CD4-positive, alpha-beta T cell treated with Interleukin-2 at 100 ng/mL for 4 hours (primary cell): ENCODE data around the gene THRB.
"Not testable (repeated sequence)": the region's sequence is repeated elsewhere in the genome, so short reads cannot be mapped to it uniquely, and the experiment has no call there.

Experiments used
- DNase-seq: peaks from one replicate; pipeline ENCODE4 v3.0.0-alpha.2; 2020; ENCODE audit warnings: low spot score

THRB gene

GRCh38 chr3:24096695-24097290 lies 397.9 kb downstream of the THRB start:
- DNase-seq = no peak

GRCh38 chr3:24096271-24096670 lies 398.4 kb downstream of the THRB start:
- no peak for DNase-seq

- not testable (repeated sequence) for DNase-seq
These were observed 399.8 kb downstream of the THRB start for GRCh38 chr3:24094818-24095217.

- no peak for DNase-seq
These were observed 405.9 kb downstream of the THRB start for GRCh38 chr3:24088782-24089181.

- DNase-seq = no peak
These were observed 407.2 kb downstream of the THRB start for GRCh38 chr3:24087469-24087868.

GRCh38 chr3:24086617-24087404 lies 407.8 kb downstream of the THRB start:
- DNase-seq = no peak

- no peak for DNase-seq
These were observed 408.4 kb downstream of the THRB start for GRCh38 chr3:24086206-24086605.

- DNase-seq = no peak
These were observed 422.5 kb downstream of the THRB start for GRCh38 chr3:24072193-24072592.

GRCh38 chr3:24069045-24069444 lies 425.6 kb downstream of the THRB start:
- DNase-seq = no peak

- no peak for DNase-seq
These were observed 427.2 kb downstream of the THRB start for GRCh38 chr3:24067483-24067882.
